Fibroblast of pulmonary artery (primary cell): Measurements from ENCODE around the gene BCAN.

Source experiments
- DNase-seq: peaks from one replicate; pipeline ENCODE4 v3.0.0-alpha.2; 2010; ENCODE audit warnings: low read depth
- H3K4me3 ChIP-seq: replicated peaks from 2 replicates; pipeline ENCODE4 v1.5.1; 2011; ENCODE audit warnings: low read depth, mild to moderate bottlenecking, control low read depth, low read length, moderate library complexity
- CTCF ChIP-seq: IDR thresholded peaks from 2 replicates; pipeline ENCODE4 v1.5.1; 2011; ENCODE audit warnings: mild to moderate bottlenecking, control low read depth, low read length, inconsistent platforms; ENCODE audit errors: missing control alignments

Gene BCAN

DNA sequence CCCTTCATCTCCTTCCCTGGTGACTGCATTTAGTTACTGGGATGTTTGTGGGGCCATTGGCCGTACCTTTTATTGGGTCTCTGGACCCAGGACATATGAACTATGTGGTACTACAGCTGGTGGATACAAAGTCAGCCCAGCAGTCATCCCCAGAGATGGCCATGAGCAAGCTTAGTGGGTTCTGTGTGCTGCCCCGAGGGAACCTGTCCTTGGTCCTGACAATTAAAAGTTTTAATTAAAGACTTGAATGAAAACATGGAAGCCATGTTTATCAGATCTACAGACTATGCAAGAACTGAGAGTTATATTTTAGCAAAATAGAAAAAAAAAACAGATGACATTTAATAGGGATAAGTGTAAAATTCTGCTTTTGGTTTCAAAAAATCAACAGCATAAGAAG, 38.1 kb downstream of the BCAN start:
- no peak for TF ChIP-seq CTCF
- H3K4me3 ChIP-seq, result no peak overlapping the region
- no peak for DNase-seq

DNA sequence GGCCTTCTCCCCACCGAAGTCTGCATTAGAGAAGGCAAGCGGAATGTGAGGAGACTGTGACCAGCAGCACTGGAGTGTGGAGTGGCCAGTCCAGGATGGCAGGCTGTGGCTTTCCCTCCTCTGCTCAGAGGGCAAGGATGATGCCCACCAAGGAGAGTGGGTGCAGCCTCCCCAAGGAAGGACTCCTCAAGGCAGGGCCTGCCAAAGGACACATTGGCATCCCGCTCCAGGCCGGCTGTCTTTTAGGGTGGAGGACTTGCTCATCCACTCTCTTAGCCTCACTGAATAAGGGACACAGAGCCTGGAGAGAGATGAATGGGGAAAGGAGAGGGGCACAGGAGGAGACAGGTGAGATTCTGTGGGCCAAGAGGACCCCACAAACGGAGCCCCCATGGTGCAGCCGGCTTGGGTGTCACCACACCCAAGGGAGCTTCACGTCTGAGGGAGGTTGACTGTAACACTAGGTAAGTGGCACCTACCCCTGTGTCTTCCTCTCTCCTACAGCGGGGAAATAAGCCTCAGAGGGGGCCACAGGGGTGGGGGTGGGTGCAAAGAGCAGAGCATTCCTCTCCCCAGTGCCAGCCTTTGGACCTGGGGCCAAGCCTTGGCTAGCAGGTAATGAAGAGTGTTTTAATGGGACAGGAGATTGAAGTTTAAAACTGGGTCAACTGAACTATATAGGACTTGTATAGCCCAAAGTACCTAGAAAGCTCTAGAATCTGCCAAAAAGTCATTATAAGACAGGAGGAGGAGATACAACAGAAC, 39.5 kb downstream of the BCAN start:
- TF ChIP-seq CTCF, result no peak
- no peak for DNase-seq
- no peak overlapping the region for H3K4me3 ChIP-seq

DNA sequence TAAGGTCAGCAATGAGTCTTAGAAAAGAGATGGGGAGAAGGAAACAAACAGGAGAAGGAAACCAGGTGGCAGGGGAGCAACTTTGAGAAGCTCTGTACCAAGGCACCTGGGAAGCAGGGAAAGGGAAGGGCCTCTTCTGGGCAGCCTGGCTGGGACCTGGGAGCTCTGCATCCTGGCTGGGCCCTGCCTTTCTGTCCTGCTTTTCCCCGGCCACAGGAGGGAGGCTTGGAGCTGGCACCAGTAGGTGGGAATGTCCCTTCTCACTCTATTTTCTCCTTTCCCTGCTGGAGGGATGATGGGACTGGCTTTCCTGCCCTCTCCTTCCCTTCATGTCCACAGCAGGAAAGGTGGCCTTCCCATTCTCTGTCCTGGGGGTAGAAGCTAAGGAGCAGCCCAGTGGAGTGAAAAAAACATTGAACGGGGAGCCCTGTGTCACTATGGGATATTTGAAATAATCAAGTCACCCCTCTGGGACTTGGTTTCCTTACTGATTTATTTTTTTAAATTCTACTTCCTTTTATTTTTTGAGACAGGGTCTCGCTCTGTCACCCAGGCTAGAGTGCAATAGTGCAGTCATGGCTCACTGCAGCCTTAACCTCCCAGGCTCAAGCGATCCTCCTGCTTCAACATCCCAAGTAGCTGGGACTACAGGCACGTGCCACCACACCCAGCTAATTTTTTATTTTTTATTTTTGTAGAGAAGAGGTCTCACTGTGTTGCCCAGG, 40.4 kb downstream of the BCAN start:
- H3K4me3 ChIP-seq, result no peak overlapping the region
- DNase-seq, result no peak
- peak; percentile 7 for TF ChIP-seq CTCF

- DNase-seq, result no peak
- TF ChIP-seq CTCF, result no peak
- H3K4me3 ChIP-seq, result no peak overlapping the region
These were observed 42.4 kb downstream of the BCAN start for GRCh38 chr1:156684227-156684782.

DNA sequence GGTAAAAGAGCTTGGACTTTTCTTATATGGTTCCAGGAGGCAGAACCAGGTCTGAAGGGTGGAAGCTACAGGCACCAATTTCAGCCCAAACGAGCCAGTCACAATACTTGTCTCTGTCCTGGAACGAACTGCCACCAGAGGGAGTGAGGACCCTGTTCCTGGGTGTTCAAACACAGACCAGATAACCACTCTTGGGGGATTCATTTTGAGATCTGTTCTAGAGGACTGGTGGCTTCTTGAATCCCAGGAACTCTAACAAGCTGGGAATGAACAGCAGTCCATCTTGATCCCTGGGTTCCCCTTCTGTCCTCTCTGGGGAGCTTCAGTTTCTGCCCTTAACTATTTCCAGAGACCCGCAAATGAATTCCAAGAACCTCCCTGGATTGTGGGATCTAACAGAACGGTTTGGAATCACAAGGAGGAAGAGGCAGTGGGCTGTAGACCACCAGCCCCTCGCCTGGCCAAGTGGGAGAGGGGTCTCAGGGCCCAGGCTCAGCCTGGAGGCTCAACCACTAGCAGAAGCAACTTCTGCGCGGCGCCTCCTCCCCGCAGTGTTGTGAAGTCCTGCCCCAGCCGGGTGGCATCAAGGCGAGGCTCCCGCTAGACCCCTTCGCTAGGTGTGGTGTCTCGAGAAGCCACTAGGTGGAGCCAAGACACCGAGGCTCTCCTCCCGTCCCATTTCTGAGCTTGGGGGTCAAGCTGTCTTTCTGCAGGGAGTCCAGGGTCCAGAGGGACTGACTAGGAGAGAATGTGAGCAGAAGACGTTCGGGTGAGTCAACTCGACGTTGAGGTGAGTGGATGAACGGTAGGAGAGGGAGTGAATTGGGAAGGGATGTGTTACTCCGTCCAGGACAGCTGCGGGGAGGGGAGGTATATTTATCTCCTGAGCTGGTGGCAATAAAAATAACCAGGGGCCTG, 47.4 kb downstream of the BCAN start:
- peak; percentile 92 for TF ChIP-seq CTCF

DNA sequence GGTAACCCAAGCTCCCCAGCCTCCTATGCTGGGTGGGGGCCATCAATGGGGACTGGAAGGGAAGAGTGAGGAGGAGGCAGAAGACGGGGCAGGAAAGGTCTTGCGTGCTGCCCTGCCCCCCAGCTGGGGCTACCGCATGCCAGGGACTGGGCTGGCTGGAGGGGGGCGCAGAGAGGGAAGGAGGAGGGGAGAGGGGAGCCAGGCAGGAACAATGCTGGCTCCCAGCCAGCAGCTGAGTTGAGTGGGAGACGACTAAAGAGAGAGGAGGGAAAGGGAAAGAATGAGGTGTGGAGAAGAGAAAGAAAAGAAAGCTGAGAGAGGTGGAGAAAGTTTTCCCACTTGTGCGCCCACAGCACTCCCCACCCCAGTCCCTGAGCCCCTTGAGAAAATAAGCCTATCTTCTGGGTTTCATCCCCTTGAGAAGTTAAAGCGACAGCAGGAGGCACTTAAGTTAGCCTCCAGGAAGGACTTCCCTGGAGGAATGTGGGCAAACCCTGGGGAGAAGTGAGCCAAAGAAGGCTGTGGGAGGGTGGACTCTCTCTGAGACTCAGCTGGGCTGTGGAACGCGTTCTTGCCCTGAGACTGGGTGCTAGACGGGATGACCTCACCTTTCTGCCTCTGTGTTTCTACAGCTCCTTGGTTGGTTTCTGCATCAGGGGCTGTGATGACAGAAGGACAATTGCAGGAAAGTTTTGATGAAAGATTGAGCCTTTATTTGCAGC, 48.2 kb downstream of the BCAN start:
- peak overlapping the region; percentile 0 for H3K4me3 ChIP-seq
- DNase-seq, result peak; percentile 53
- TF ChIP-seq CTCF, result no peak

More for the DNA sequence above, 47.4 kb downstream of the BCAN start:
- DNase-seq, result peak; percentile 86
- H3K4me3 ChIP-seq, result peak overlapping the region; percentile 0
